ENCODE measurements around the gene PICALM. TPM values are rescaled to one million over a fixed set of nuclear protein-coding genes. Genes with fewer than 3 reads are reported as not detected.
A peak's percentile ranks its signal among the peaks of the same experiment; 100 is the strongest.

PICALM gene
- polyA plus RNA-seq, 3 donors: 62.4 to 241 (median 81.0) TPM

DNA sequence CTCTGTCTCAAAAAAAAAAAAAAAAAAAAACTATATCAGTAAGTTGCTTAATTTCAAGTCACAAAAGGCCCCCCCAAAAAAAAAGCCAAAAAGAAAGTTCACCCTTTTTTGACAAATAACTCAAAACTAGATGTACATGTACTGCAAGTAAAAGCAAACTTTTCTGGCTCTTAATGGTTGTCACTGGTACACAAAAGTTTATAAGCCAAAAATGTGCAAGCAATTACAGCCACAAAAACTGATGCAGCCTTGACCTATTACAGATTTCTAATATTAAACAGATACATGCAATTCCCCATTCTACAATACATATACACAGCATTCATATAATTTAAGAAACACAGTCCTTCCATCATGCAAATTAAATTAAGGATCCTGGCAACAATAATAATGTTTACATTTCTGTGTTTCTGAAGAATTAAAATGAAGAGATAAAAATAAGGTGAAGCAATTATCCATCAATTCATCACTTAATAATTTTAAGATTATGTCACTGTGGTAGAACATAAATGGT lies 18.6 kb downstream of the PICALM start:
- no peak overlapping the region for H3K4me3 Mint-ChIP-seq
- Histone ChIP-seq H4K20me1 (ENCODE audit: insufficient read depth, low read length) (peaks cover 100% of the 10 kb centered on the region), H3K36me3 (replicated peaks in 1 of 2; ENCODE audit: control insufficient read depth in 1 of 2, insufficient read depth in 2 of 2, low read length in 2 of 2) (no peaks in the 10 kb centered on the region), H3K4me2 (replicated peaks; ENCODE audit: extremely low read depth, low read length, poor library complexity, severe bottlenecking) (no peak overlapping the region), H3K27me3 (ENCODE audit: control insufficient read depth in 2 of 2, insufficient read depth in 2 of 2, low read length in 2 of 2) (no peaks in the 10 kb centered on the region), H3K79me2 (ENCODE audit: insufficient read depth, low read length) (peaks cover 100% of the 10 kb centered on the region), H3K9me3 (replicated peaks in 1 of 2; ENCODE audit: control insufficient read depth in 1 of 2, insufficient read depth in 1 of 2, low read length in 2 of 2) (no peaks in the 10 kb centered on the region), H3K9ac (ENCODE audit: insufficient read depth, low read length, poor library complexity, severe bottlenecking) (no peak overlapping the region), H3K4me1 (ENCODE audit: control insufficient read depth in 1 of 2, insufficient read depth in 2 of 2, low read length in 2 of 2) (peaks cover 76 to 96% of the 10 kb centered on the region in 2 donors), H3K27ac (ENCODE audit: low read depth in 1 of 2, low read length in 2 of 2) (no peak overlapping the region), H2AFZ (ENCODE audit: insufficient read depth, low read depth, low read length, poor library complexity, severe bottlenecking) (no peak overlapping the region), H3K4me3 (replicated peaks in 1 of 3; ENCODE audit: low read depth in 2 of 3, low read length in 3 of 3) (no peak overlapping the region)
- peaks cover 0 to 2% (median 0%) of the 10 kb centered on the region in 7 donors for H3K9me3 Mint-ChIP-seq
- no peaks in the 10 kb centered on the region for H3K27me3 Mint-ChIP-seq (ENCODE audit: low read depth in 3 of 3)
- H3K36me3 Mint-ChIP-seq: peaks cover 16 to 21% of the 10 kb centered on the region in 2 donors
- H3K4me1 Mint-ChIP-seq: peaks cover 95% of the 10 kb centered on the region
- no peak for DNase-seq
- peak overlapping the region in 2 of 7 donors; percentile 10 to 28 for H3K27ac Mint-ChIP-seq
- intact Hi-C loops (cut with micrococcal nuclease): no loop called here
- TF ChIP-seq, protein P1, sequence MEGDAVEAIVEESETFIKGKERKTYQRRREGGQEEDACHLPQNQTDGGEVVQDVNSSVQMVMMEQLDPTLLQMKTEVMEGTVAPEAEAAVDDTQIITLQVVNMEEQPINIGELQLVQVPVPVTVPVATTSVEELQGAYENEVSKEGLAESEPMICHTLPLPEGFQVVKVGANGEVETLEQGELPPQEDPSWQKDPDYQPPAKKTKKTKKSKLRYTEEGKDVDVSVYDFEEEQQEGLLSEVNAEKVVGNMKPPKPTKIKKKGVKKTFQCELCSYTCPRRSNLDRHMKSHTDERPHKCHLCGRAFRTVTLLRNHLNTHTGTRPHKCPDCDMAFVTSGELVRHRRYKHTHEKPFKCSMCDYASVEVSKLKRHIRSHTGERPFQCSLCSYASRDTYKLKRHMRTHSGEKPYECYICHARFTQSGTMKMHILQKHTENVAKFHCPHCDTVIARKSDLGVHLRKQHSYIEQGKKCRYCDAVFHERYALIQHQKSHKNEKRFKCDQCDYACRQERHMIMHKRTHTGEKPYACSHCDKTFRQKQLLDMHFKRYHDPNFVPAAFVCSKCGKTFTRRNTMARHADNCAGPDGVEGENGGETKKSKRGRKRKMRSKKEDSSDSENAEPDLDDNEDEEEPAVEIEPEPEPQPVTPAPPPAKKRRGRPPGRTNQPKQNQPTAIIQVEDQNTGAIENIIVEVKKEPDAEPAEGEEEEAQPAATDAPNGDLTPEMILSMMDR (IDR thresholded peaks at IDR 0.05): no peak

DNA sequence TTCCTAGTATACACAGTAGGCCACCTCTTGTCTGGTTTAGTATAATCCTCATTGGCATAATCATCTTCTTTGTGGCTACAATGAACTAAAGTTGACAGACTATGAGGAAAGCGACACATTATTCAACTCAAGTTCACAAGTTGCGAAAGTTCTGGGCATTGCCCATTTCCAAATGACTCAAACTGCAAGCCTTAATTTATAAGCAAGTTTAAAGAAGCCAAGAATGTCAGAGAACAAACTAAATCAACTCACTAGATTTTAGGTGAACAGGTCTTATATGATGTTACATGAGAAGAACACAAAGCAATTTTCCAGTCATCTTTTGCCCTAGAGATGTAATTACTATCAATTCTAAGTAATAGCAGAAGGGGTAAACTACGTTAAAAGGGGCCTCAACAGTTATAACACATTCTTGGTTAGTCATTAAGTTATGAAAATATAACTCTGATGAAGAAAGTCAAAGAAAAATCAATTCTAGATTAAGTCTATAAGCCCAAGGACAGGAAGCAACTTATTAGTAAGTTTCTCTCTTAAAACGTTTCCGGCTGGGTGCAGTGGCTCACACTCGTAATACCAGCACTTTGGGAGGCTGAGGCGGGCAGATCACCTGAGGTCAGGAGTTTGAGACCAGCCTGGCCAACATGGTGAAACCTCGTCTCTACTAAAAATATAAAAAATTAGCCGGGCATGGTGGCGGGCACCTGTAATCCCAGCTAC lies 21.5 kb downstream of the PICALM start:
- peaks cover 92% of the 10 kb centered on the region for H3K4me1 Mint-ChIP-seq
- Histone ChIP-seq H3K27me3 (ENCODE audit: control insufficient read depth in 2 of 2, insufficient read depth in 2 of 2, low read length in 2 of 2) (no peaks in the 10 kb centered on the region), H3K36me3 (replicated peaks in 1 of 2; ENCODE audit: control insufficient read depth in 1 of 2, insufficient read depth in 2 of 2, low read length in 2 of 2) (no peaks in the 10 kb centered on the region), H3K9ac (ENCODE audit: insufficient read depth, low read length, poor library complexity, severe bottlenecking) (no peak overlapping the region), H3K27ac (ENCODE audit: low read depth in 1 of 2, low read length in 2 of 2) (peak overlapping the region; percentile 54 to 75), H3K79me2 (ENCODE audit: insufficient read depth, low read length) (peaks cover 100% of the 10 kb centered on the region), H3K9me3 (replicated peaks in 1 of 2; ENCODE audit: control insufficient read depth in 1 of 2, insufficient read depth in 1 of 2, low read length in 2 of 2) (no peaks in the 10 kb centered on the region), H4K20me1 (ENCODE audit: insufficient read depth, low read length) (peaks cover 100% of the 10 kb centered on the region), H3K4me2 (replicated peaks; ENCODE audit: extremely low read depth, low read length, poor library complexity, severe bottlenecking) (peak overlapping the region; percentile 44), H3K4me3 (replicated peaks in 1 of 3; ENCODE audit: low read depth in 2 of 3, low read length in 3 of 3) (peak overlapping the region in 1 of 3 experiments; percentile 41), H2AFZ (ENCODE audit: insufficient read depth, low read depth, low read length, poor library complexity, severe bottlenecking) (no peak overlapping the region), H3K4me1 (ENCODE audit: control insufficient read depth in 1 of 2, insufficient read depth in 2 of 2, low read length in 2 of 2) (peaks cover 75 to 95% of the 10 kb centered on the region in 2 donors)
- WGBS (ENCODE audit: insufficient coverage): 75% methylated on average over 6 of the region's 10 CpGs
- TF ChIP-seq, protein P1 (IDR thresholded peaks at IDR 0.05): no peak
- H3K36me3 Mint-ChIP-seq: peaks cover 16 to 24% of the 10 kb centered on the region in 2 donors
- H3K4me3 Mint-ChIP-seq: peak overlapping the region; percentile 5 to 59
- H3K27ac Mint-ChIP-seq: peak overlapping the region; percentile 86 to 93 (median 90)
- DNase-seq: peak; percentile 69 to 87 (median 87)
- intact Hi-C loops (cut with micrococcal nuclease): loop anchor here in 1 of 2 donors (2.0 kb wide), 1 partner anchor 21 kb away; the partner anchor contains the start of gene PICALM
- H3K27me3 Mint-ChIP-seq (ENCODE audit: low read depth in 3 of 3): no peaks in the 10 kb centered on the region
- peaks cover 0 to 2% (median 0%) of the 10 kb centered on the region in 7 donors for H3K9me3 Mint-ChIP-seq
